Neuronal stem cell (in vitro differentiated cells): ENCODE data around the gene HAVCR1.

Experiments
- DNase-seq: peaks from one replicate; pipeline ENCODE4 v3.0.0-alpha.2; 2013; ENCODE audit warnings: low spot score
- H2AFZ ChIP-seq: one replicate; pipeline ENCODE4 v1.6.1; 2013; ENCODE audit warnings: mild to moderate bottlenecking, low read length, inconsistent platforms
- H2AK5ac ChIP-seq: 2 replicates; pipeline ENCODE4 v1.6.1; 2013; ENCODE audit warnings: low read depth, mild to moderate bottlenecking, inconsistent platforms, low read length, moderate library complexity, mixed read lengths
- H2BK120ac ChIP-seq: 2 replicates; pipeline ENCODE4 v1.6.1; 2013; ENCODE audit warnings: low read depth, mild to moderate bottlenecking, inconsistent platforms, low read length, moderate library complexity, mixed read lengths
- H2BK12ac ChIP-seq: one replicate; pipeline ENCODE4 v1.6.1; 2013; ENCODE audit warnings: low read length, inconsistent platforms
- H2BK15ac ChIP-seq: 2 replicates; pipeline ENCODE4 v1.6.1; 2013; ENCODE audit warnings: mild to moderate bottlenecking, low read length, inconsistent platforms, mixed read lengths
- H2BK5ac ChIP-seq: one replicate; pipeline ENCODE4 v1.6.1; 2013; ENCODE audit warnings: inconsistent platforms, mild to moderate bottlenecking, low read length, moderate library complexity
- H3K14ac ChIP-seq: one replicate; pipeline ENCODE4 v1.6.1; 2013; ENCODE audit warnings: low read length, inconsistent platforms
- H3K18ac ChIP-seq: 2 replicates; pipeline ENCODE4 v1.6.1; 2013; ENCODE audit warnings: low read length, inconsistent platforms
- H3K23ac ChIP-seq: 2 replicates; pipeline ENCODE4 v1.6.1; 2013; ENCODE audit warnings: low read depth, mild to moderate bottlenecking, mixed read lengths, low read length, inconsistent platforms; ENCODE audit not compliant: poor library complexity
- H3K27ac ChIP-seq: replicated peaks from 3 replicates; pipeline ENCODE4 v1.5.1; 2013; ENCODE audit warnings: low read length, inconsistent platforms
- H3K27me3 ChIP-seq, 3 experiments: 2 replicates each; pipeline ENCODE4 v1.6.1; 2013; ENCODE audit warnings: low read length in 3 of 3, mild to moderate bottlenecking in 2 of 3, inconsistent platforms in 1 of 3, low read depth in 1 of 3, mixed read lengths in 1 of 3, moderate library complexity in 1 of 3; ENCODE audit not compliant: control insufficient read depth in 3 of 3, insufficient read depth in 3 of 3
- H3K36me3 ChIP-seq, 2 donors: replicated peaks in 1 of 2; 2 replicates each; pipeline ENCODE4 v1.6.1; 2013; ENCODE audit warnings: low read length in 2 of 2; ENCODE audit not compliant: control insufficient read depth in 2 of 2, insufficient read depth in 2 of 2
- H3K4ac ChIP-seq: 2 replicates; pipeline ENCODE4 v1.6.1; 2013; ENCODE audit warnings: inconsistent platforms, mild to moderate bottlenecking, low read length, moderate library complexity
- H3K4me1 ChIP-seq, 2 donors: 1 replicate in 1 of 2; 2 replicates in 1 of 2; pipeline ENCODE4 v1.6.1; 2013; ENCODE audit warnings: low read length in 2 of 2, low read depth in 1 of 2; ENCODE audit not compliant: control insufficient read depth in 2 of 2, insufficient read depth in 1 of 2
- H3K4me2 ChIP-seq: one replicate; pipeline ENCODE4 v1.6.1; 2013; ENCODE audit warnings: mild to moderate bottlenecking, low read length, inconsistent platforms; ENCODE audit not compliant: insufficient read depth, poor library complexity, severe bottlenecking
- H3K4me3 ChIP-seq, 2 donors: 2 replicates each; pipeline ENCODE4 v1.5.1; 2013; ENCODE audit warnings: low read length in 2 of 2, mild to moderate bottlenecking in 2 of 2, inconsistent platforms in 1 of 2, moderate library complexity in 1 of 2
- H3K79me1 ChIP-seq: one replicate; pipeline ENCODE4 v1.6.1; 2013; ENCODE audit warnings: low read depth, mild to moderate bottlenecking, inconsistent platforms, low read length, moderate library complexity
- H3K9ac ChIP-seq: one replicate; pipeline ENCODE4 v1.6.1; 2013; ENCODE audit warnings: mild to moderate bottlenecking, low read depth, low read length, inconsistent platforms; ENCODE audit not compliant: poor library complexity
- H3K9me3 ChIP-seq, 2 donors: replicated peaks in 1 of 2; 2 replicates each; pipeline versions ENCODE3 to v1.6.1; 2013; ENCODE audit warnings: low read length in 2 of 2, mild to moderate bottlenecking in 2 of 2, inconsistent platforms in 1 of 2, low read depth in 1 of 2, mixed read lengths in 1 of 2, moderate library complexity in 1 of 2; ENCODE audit not compliant: control insufficient read depth in 2 of 2, insufficient read depth in 1 of 2
- H4K8ac ChIP-seq: one replicate; pipeline ENCODE4 v1.6.1; 2013; ENCODE audit warnings: low read depth, mild to moderate bottlenecking, inconsistent platforms, low read length, moderate library complexity
- H4K91ac ChIP-seq: one replicate; pipeline ENCODE4 v1.6.1; 2013; ENCODE audit warnings: low read length, low read depth, mild to moderate bottlenecking, inconsistent platforms; ENCODE audit not compliant: poor library complexity
- WGBS, 2 donors: extraction: QIAGEN DNeasy Blood & Tissue Kit; methylation state at CpG; one replicate each; pipeline ENCODE4 v1.1.7; 2013; ENCODE audit warnings: missing lambda C conversion rate in 2 of 2, mixed read lengths in 1 of 2; ENCODE audit not compliant: insufficient read length in 2 of 2, insufficient replicate concordance in 1 of 2; ENCODE audit errors: extremely low coverage in 2 of 2; 5-methylcytosine and 5-hydroxymethylcytosine counted together

The HAVCR1 gene

DNA sequence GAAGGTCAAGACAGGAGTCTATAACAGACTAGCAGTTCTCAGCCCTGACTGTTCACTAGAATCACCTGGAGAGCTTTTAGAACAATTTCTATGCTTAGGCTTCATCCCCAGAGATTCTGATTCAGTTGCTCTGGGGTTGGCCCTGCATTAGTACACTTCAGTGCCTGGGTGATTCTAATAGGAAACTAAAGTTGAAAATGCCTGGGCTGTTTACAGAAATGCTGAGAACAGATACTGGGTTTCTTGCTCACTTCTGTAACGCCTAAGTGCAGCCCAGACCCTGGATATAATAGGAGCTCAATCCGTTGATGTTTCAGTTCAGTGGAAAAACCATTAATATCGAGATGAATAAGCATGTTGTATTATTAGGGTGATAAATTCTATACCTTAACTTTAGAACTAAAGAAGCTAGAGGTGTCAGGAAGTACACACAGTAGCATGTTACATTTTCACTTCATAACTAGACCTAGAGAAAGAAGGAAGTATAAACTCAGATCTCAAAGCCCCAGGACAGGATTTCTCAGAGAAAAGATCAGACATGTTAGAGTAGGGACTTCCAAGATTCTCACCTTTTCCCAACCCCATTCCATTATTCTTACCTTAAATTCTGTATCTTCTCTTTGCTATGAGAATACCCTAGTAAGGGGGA is 29.6 kb upstream of the HAVCR1 start:
- no peak overlapping the region for H3K4ac ChIP-seq
- H3K18ac ChIP-seq, result no peak overlapping the region
- H3K27me3 ChIP-seq, result no peaks in the 10 kb centered on the region
- no peak overlapping the region for H3K4me3 ChIP-seq
- no peak overlapping the region for H2AK5ac ChIP-seq
- no peak overlapping the region for H4K91ac ChIP-seq
- H3K27ac ChIP-seq, result no peak overlapping the region
- no peak overlapping the region for H3K9ac ChIP-seq
- H2BK120ac ChIP-seq, result no peak overlapping the region
- no CpG with 5 or more reads among the region's 3 CpGs for WGBS, 2 donors
- H2BK5ac ChIP-seq, result no peak overlapping the region
- H2BK12ac ChIP-seq, result no peak overlapping the region
- no peaks in the 10 kb centered on the region for H3K4me1 ChIP-seq
- no peak overlapping the region for H3K4me2 ChIP-seq
- H3K9me3 ChIP-seq, result no peaks in the 10 kb centered on the region
- no peaks in the 10 kb centered on the region for H3K79me1 ChIP-seq
- no peak overlapping the region for H3K14ac ChIP-seq
- H3K36me3 ChIP-seq, result no peaks in the 10 kb centered on the region
- no peak overlapping the region for H2BK15ac ChIP-seq
- H3K23ac ChIP-seq, result no peak overlapping the region
- H4K8ac ChIP-seq, result no peak overlapping the region
- no peak overlapping the region for H2AFZ ChIP-seq
- DNase-seq, result no peak

DNA sequence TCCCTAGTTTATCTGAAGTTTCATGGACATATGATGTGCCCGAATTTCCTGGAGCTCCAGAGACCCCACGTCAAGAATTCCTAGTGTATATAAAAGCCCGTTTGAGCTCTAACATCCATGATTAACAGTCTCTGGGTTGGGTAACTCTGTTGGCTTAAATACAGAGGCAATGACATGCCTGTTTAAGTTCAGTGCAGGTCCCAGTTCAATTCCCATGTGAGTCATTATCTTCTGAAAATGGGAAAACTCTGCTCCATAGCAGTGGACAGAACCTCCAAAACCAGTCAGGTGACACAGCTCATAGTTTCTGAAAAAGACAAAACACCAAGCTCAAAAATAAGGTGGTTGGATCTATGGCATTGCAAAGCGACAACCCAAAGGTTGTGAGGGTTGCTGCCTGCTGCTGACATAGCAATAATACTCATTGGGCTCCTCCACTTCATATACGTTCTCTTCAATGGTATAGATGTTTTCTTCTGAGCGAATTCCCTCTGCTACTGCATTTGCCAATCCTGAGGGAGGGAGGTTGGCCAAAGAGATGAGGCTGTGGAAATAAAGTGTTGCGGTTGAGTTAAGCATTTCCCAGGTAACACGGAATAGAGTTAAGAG is 27.9 kb upstream of the HAVCR1 start:
- Histone ChIP-seq H2BK120ac (no peak overlapping the region), H3K23ac (no peak overlapping the region), H3K27ac (no peak overlapping the region), H3K18ac (no peak overlapping the region), H3K4me1 (no peaks in the 10 kb centered on the region), H4K8ac (no peak overlapping the region), H3K9ac (no peak overlapping the region), H2BK5ac (no peak overlapping the region), H3K36me3 (no peaks in the 10 kb centered on the region), H4K91ac (no peak overlapping the region), H3K14ac (no peak overlapping the region), H3K79me1 (no peaks in the 10 kb centered on the region), H3K4me2 (no peak overlapping the region), H3K4ac (no peak overlapping the region), H2AFZ (no peak overlapping the region), H2AK5ac (no peak overlapping the region), H2BK12ac (no peak overlapping the region), H3K27me3 (no peaks in the 10 kb centered on the region), H2BK15ac (no peak overlapping the region), H3K4me3 (no peak overlapping the region), H3K9me3 (no peaks in the 10 kb centered on the region)
- no CpG with 5 or more reads among the region's 8 CpGs for WGBS, 2 donors
- no peak for DNase-seq

DNA sequence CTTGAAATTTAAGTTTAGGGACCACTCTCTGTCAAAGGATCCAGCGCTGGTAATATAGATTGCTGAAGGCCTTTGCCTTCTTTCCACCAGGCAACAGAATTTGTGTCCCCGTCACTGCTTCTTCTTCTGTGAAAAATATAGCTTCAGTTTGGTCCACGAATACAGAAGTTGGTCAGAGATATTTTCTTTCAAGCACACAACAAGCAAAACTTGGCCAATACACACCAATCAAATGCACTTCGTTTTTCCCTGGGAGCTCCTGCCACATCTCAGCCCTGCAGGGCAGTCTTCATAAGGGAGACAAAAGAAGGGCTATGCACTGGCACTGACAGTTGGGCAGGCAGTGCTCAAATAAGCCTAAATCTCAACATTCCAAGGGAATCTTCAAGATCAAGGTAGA is 27.0 kb upstream of the HAVCR1 start:
- Histone ChIP-seq H2BK12ac (no peak overlapping the region), H3K14ac (no peak overlapping the region), H3K27me3 (no peaks in the 10 kb centered on the region), H2AFZ (no peak overlapping the region), H3K9ac (no peak overlapping the region), H3K27ac (no peak overlapping the region), H2BK120ac (no peak overlapping the region), H3K4me1 (no peaks in the 10 kb centered on the region), H3K4me3 (no peak overlapping the region), H4K91ac (no peak overlapping the region), H3K23ac (no peak overlapping the region), H3K79me1 (no peaks in the 10 kb centered on the region), H2AK5ac (no peak overlapping the region), H3K9me3 (no peaks in the 10 kb centered on the region), H3K18ac (no peak overlapping the region), H3K4me2 (no peak overlapping the region), H2BK5ac (no peak overlapping the region), H3K4ac (no peak overlapping the region), H4K8ac (no peak overlapping the region), H3K36me3 (no peaks in the 10 kb centered on the region), H2BK15ac (no peak overlapping the region)
- no CpG with 5 or more reads among the region's 4 CpGs for WGBS, 2 donors
- DNase-seq, result no peak

DNA sequence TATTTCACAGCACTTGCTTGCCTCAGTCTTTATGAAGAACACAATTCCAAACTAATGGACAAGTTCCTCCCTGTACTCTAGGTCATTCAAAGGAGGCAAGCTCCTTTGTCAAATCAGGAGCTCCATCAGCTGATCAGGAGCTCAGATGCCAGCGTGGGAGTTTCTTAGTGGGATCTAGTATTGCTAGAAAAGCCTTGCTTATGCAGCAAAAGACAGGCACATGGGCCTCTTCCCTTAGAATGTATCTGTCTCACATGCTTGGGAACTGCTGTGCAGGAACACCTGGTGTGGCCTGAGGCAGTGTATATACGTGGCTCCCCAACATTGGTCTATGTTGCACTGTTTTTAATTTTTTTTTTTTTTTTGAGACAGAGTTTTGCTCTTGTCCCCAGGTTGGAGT is 21.4 kb upstream of the HAVCR1 start:
- H2AK5ac ChIP-seq, result no peak overlapping the region
- H4K91ac ChIP-seq, result no peak overlapping the region
- H3K36me3 ChIP-seq, result no peaks in the 10 kb centered on the region
- DNase-seq, result no peak
- H3K27ac ChIP-seq, result no peak overlapping the region
- no peak overlapping the region for H3K4me2 ChIP-seq
- no peak overlapping the region for H2AFZ ChIP-seq
- H3K18ac ChIP-seq, result no peak overlapping the region
- no peak overlapping the region for H4K8ac ChIP-seq
- no peak overlapping the region for H3K14ac ChIP-seq
- H2BK15ac ChIP-seq, result no peak overlapping the region
- H2BK120ac ChIP-seq, result no peak overlapping the region
- no peak overlapping the region for H3K9ac ChIP-seq
- H2BK12ac ChIP-seq, result no peak overlapping the region
- H3K4ac ChIP-seq, result no peak overlapping the region
- H3K27me3 ChIP-seq, result no peaks in the 10 kb centered on the region
- H3K4me1 ChIP-seq, result no peaks in the 10 kb centered on the region
- no peak overlapping the region for H2BK5ac ChIP-seq
- H3K23ac ChIP-seq, result no peak overlapping the region
- no peaks in the 10 kb centered on the region for H3K9me3 ChIP-seq
- no peak overlapping the region for H3K4me3 ChIP-seq
- no peaks in the 10 kb centered on the region for H3K79me1 ChIP-seq
- WGBS, 2 donors, result no CpG with 5 or more reads among the region's 2 CpGs
